ENCODE results near the gene COL4A1. TPM values are rescaled to one million over a fixed set of nuclear protein-coding genes. Genes with fewer than 3 reads are reported as not detected.
"Not testable (repeated sequence)": the region's sequence is repeated elsewhere in the genome, so short reads cannot be mapped to it uniquely, and the experiment has no call there.

Gene COL4A1
- polyA plus RNA-seq, 3 donors = 552 to 601 (median 564) TPM

DNA sequence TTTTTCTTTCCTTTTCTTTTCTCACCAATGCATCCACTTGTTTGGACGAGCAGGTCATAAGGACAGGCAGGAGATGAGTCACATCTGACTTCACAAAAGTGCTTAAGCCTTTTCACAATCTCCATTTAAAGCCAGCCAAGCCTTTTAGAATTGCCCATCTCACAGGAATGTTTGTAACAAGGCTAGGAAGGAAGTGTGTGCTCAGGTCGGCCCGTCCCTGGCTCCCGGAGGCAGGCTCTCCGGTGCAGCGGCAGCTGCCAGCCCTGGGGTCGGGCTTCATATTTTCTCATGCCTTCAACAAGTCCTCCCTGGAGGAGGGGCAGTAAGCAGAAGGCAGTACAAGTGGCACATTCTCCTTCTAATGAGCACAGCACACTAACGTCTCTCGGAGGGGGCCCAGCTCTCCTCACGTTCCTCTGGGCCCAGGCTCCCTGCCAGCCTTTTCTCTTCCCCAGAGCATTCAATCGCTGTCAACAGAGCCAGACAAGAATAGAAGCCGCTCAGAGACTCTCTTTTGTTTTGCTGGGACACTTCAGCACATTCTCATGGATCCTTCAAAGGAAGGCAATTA, 180.5 kb downstream of the COL4A1 start:
- no peak for DNase-seq (ENCODE audit: low read depth in 3 of 3, low spot score in 2 of 3)

DNA sequence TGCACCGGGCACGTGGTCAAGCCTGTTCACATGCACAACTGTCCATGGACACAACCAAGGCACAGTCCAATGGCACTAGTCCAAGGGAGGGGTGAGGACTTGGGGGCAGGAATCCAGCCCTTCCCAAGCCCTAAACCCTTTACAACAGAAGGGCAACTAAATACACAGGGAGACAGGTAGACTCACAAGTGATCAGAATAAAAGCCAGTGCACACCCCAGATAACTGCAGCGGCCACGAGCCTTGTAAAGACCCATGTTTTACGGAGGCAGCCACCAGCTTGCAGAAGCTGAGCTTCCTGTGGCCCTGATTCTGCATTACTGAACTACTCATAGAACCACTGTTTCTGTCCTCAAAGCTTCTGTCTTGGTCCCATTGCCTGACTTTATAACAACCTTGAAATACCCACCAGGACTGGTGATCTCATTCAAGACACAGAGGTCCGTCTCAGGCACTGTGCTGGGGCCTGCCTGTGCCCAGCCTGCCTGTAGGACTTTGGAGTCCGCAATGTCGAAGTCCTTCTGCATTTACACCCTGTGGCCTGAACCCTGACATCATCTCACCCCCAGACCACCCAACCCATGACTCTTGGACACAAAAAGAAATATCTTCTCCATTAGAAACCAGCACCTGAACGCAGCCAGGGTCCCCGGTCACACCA, 181.2 kb downstream of the COL4A1 start:
- no peak for DNase-seq (ENCODE audit: low read depth in 3 of 3, low spot score in 2 of 3)

- no peak for DNase-seq (ENCODE audit: low read depth in 3 of 3, low spot score in 2 of 3)
These were observed 181.8 kb downstream of the COL4A1 start for GRCh38 chr13:110125157-110125556.

DNA sequence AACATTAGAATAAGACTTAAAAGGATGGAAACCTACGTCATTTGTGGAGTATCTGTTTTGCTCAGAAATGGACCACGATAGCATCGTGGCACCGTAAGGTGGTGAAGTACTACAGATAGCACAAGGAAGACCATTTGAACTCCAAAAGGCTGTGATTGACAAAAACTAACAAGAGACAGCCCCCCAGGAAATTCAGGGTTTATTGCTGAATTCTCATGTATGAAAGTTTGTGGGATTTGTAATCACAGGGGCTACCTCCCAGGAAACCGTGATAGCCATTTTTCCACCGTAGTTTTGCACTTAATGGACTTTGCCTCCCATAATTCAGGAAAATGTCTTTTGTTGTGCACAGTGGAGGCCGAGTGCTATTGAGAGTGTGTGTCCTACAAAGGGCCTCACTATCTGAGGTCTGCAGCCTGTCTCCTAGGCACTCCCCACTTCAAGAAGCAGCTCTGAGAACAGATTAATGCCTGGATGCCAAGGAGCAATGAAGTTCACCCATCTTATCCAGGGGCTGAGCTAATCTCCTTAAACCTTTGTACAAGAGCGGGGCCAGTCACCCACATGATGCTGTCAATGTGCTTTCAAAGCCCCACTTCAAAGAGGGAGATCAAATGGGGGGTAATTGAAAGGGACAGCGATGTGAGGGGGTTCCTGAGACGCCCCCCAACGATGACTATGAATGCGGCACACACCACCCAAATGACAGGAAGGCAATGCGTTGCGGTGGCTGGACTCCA, 182.6 kb downstream of the COL4A1 start:
- DNase-seq (ENCODE audit: low read depth in 3 of 3, low spot score in 2 of 3) = no peak

DNA sequence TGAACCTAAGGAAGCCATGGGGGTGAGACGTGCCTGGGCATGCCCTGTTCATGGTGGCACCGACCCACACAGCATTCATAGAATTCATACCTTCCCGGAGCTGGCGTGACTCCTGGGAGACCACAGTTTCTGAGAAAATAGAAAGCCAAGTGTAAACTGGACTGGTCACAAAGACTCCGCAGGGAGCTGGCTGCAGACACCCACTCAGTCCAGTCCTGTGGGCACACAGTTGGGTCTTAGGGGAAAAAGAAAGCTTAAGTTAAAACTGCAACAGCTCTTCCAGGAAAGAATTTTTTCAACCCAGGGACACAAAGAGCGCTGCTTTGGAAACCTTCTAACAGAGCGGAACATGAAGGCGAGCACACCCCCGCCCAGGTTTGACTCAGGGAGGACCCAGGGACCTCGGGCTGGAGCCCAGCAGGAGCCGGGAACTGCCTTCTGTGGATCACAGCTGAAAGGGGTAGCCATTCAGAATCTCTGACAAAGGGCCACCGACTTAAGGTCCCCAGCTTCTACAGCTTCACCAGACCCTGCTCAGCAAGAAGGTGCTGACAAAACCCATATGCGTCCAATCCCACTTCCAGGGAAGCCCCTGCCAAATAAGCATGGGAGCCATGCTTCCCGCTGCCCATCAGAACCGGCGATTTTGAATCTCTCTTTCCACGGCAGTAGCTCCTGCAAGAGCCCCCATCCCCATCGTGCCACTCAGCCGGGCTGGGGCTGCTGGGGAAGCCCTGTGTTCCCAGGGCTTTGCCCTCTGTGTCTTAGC, 183.7 kb downstream of the COL4A1 start:
- DNase-seq (ENCODE audit: low read depth in 3 of 3, low spot score in 2 of 3) = no peak

DNA sequence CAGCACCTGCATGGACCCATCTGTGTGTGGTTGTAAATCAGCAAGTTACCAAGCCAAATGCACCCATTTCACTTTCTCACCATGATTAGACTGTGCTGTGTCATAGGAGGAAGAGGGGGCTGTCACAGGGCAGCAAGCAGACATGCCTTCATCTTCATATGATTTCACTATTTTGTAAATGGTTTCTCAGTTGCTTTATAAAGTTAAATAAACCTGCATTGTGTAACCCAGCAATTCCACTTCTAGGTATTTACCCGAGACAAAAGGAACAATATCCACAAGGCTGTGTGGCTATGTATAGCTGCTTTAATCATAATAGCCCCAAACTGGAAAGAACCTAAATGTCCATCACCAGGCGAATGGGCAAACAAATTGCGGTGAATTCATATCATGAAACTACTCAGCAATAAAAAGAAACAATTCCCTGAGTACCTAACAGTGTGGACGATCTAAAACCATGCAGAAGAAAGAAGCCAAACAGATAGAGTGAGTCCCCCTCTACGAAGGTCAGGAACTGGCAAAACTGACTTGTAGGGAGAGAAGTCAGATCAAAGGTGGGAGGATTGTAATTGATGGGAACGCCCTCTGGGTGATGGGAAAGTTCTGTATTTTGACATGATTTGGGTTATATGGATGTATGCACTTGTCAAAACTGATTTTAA, 185.4 kb downstream of the COL4A1 start:
- no peak for DNase-seq (ENCODE audit: low read depth in 3 of 3, low spot score in 2 of 3)

DNA sequence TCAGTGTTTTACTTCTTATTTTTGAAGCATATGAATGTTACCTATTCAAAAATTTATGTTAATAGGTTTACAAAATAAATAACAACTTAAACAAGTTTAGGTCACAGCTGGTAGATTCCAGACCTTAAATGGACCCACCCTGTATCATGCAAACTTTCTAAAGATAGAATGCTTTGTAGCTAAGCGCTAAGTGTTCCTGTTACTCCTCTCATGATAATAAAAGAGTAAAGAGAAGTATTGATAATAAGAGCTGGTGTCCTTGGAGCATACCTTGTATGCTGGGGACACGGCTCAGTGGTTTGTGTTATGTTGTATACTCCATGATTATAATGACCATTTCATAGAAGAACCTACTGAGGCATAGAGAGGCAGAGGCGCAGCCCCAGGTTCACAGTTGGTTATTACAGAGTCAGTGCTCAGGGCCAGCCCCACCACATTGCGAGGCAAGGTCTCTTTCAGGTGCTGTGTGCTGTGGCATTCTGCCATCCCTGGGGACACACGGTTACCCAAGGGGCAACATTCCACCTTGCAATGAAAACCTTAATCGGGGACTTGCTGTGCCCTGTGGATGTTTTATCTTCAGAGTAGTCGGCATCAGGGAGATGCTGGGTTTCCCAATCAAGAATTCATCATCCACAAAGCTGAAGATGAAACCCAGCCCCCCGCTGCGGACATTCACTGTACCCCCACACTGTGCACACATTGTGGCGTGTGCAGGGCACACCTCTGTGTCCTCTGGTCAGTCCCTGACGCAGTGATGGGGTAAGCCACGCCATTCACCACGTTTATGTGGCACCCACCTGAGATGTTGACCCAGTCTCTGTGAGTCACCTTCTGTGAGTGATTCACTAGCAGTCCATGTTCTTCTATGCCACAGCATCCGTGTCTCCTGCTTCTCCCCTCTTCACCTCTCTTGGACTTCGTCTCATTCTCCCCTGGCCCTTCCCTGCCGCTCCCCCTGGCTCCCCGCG, 186.7 kb downstream of the COL4A1 start:
- DNase-seq (ENCODE audit: low read depth in 3 of 3, low spot score in 2 of 3) = no peak

DNA sequence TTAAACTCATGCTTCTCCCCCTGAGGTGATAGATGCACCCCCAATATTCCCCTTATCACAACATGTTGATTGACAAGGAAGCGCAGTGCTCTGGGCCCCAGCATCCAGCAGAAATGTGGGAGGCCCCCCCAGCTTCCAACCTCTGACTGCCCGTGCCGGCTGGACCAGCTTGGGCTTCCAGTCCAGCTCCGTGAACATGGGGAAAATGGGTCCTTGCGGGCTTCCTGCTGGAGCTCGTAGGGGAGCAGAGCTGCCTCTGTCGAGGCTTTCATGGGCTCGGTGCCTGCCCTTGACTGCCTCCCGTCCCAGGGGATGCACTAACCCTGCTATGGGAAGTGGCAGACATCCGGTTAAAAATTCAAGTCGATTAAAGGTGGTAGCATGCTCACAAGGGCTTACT, 188.9 kb downstream of the COL4A1 start:
- DNase-seq (ENCODE audit: low read depth in 3 of 3, low spot score in 2 of 3) = no peak

- no peak for DNase-seq (ENCODE audit: low read depth in 3 of 3, low spot score in 2 of 3)
These were observed 190.9 kb downstream of the COL4A1 start for GRCh38 chr13:110116072-110116487.

- DNase-seq (ENCODE audit: low read depth in 3 of 3, low spot score in 2 of 3) = no peak
These were observed 191.4 kb downstream of the COL4A1 start for GRCh38 chr13:110115591-110115990.

DNA sequence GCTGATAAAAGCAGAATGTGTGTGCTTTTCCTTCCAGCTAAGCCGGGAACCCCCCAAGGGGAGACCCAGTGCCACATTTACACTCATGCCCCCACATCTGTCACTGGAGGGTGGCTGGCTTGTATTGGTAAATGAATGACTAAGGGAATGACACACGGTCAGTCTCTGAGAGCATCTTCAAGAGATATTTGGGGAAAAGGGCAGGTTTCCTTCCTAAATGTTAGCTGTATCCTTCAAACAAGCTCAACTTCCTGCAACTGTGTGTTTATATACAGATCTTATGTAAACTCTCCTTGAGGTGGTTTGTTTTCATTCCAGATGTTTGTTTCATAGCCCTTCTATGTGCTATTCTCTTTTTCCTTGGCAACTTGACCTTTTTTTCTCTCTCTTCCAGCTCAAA, 192.6 kb downstream of the COL4A1 start:
- no peak for DNase-seq (ENCODE audit: low read depth in 3 of 3, low spot score in 2 of 3)

GRCh38 chr13:110113284-110113764, 193.6 kb downstream of the COL4A1 start:
- DNase-seq (ENCODE audit: low read depth in 3 of 3, low spot score in 2 of 3) = no peak

DNA sequence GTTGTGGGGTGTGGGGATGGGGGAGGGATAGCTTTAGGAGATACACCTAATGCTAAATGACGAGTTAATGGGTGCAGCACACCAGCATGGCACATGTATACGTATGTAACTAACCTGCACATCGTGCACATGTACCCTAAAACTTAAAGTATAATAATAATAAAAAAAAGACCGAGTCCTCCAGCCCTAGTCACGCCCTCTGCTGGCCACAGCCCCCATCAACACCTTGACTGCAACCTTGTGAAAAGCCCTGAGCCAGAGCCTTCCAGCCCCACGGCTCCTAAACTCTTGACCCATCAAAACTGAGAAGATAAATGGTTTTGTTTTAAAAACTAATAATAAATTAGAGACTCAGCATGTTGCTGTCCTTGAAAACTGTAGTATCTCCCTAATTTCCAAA, 194.6 kb downstream of the COL4A1 start:
- not testable (repeated sequence) for DNase-seq (ENCODE audit: low read depth in 3 of 3, low spot score in 2 of 3)

DNA sequence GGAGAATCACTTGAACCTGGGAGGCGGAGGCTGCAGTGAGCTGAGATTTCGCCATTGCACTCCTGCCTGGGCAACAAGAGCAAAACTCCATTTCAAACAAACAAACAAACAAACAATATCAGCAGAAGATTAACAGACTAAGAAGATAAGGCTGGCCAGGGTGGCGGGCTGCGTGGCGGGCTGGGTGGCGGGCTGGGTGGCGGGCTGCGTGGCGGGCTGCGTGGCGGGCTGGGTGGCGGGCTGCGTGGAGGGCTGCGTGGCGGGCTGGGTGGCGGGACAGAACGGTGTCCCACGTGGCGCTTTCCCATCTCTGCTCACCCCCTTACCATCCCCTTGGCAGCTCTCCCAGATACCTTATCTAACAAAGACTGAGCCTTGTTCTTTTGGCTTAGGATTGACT, 196.2 kb downstream of the COL4A1 start:
- no peak for DNase-seq (ENCODE audit: low read depth in 3 of 3, low spot score in 2 of 3)

DNA sequence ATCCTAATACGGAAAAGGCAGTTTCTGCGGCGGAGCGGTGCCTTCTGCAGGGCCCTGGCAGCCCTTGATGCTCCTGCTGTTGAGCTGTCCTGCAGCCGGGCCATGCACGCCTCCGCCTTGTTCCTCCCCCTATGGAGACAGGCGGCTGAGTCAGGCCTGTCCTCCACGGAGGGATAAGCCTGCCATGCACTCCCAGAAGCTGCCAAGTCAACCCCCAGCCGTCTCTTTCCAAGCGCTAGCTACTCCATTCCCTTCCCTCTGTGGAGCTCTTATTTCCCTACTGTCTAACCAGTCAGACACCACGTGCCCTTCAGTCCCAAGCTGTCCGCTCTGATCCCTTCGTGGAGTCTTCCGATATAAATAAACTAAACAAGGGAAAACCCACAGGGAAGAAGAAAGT, 197.0 kb downstream of the COL4A1 start:
- no peak for DNase-seq (ENCODE audit: low read depth in 3 of 3, low spot score in 2 of 3)

- DNase-seq (ENCODE audit: low read depth in 3 of 3, low spot score in 2 of 3) = no peak
These were observed 197.7 kb downstream of the COL4A1 start for GRCh38 chr13:110109140-110109783.

- peak in 1 of 3 donors; percentile 49 for DNase-seq (ENCODE audit: low read depth in 3 of 3, low spot score in 2 of 3)
These were observed 198.4 kb downstream of the COL4A1 start for GRCh38 chr13:110108348-110109139.

Data from right renal cortex interstitium (tissue), 3 donors.